LNCaP clone FGC (cell line): ENCODE data around the gene VMP1.
"Not testable (repeated sequence)": the region's sequence is repeated elsewhere in the genome, so short reads cannot be mapped to it uniquely, and the experiment has no call there.

ENCODE experiments used
- DNase-seq: peaks from one replicate; pipeline ENCODE4 v3.0.0-alpha.2; 2011; ENCODE audit warnings: low read depth
- H3K4me3 ChIP-seq: 2 replicates; pipeline ENCODE4 v1.5.1; 2011; ENCODE audit warnings: mild to moderate bottlenecking, low read depth, low read length, control low read depth
- TF ChIP-seq, protein P1 (sequence below): IDR thresholded peaks from 2 replicates; pipeline ENCODE4 v1.5.1; 2012; ENCODE audit warnings: mild to moderate bottlenecking; ENCODE audit not compliant: control insufficient read depth, insufficient read depth; ENCODE audit errors: extremely low read depth

Gene VMP1

DNA sequence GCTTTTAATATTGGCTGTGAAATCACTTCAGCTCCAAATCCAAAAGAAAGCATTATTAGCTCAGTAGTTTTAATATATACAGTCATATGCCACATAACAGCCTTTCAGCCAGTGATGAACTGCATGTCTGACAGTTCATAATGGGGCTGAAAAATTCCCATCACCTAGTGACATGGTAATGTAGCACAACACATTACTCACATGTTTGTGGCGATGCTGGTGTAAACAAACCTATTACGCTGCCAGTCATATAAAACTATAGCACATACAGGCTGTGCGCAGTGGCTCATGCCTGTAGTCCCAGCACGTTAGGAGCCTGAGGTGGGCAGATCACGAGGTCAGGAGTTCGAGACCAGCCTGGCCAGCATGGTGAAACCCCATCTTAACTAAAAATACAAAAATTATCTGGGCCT is 93.1 kb downstream of the VMP1 start:
- no peak for DNase-seq
- TF ChIP-seq, protein P1, sequence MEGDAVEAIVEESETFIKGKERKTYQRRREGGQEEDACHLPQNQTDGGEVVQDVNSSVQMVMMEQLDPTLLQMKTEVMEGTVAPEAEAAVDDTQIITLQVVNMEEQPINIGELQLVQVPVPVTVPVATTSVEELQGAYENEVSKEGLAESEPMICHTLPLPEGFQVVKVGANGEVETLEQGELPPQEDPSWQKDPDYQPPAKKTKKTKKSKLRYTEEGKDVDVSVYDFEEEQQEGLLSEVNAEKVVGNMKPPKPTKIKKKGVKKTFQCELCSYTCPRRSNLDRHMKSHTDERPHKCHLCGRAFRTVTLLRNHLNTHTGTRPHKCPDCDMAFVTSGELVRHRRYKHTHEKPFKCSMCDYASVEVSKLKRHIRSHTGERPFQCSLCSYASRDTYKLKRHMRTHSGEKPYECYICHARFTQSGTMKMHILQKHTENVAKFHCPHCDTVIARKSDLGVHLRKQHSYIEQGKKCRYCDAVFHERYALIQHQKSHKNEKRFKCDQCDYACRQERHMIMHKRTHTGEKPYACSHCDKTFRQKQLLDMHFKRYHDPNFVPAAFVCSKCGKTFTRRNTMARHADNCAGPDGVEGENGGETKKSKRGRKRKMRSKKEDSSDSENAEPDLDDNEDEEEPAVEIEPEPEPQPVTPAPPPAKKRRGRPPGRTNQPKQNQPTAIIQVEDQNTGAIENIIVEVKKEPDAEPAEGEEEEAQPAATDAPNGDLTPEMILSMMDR, result no peak

DNA sequence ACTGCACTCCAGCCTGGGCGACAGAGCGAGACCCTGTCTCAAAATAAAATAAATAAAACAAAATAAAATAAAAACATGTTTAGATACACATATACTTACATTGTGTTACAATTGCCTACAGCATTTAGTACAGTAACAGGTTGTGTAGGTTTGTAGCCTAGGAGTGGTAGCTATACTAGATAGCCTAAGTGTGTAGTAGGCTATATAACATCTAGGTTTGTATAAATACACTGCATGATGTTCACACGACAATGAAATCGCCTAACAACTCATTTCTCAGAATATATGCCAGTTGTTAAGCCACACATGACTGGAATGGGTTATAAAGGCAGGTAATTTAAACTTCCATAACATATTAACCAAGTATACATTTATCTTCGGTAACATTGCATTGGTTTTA is 94.7 kb downstream of the VMP1 start:
- H3K4me3 ChIP-seq, result no peak overlapping the region
- TF ChIP-seq, protein P1, result no peak
- no peak for DNase-seq

More for the DNA sequence above, 93.1 kb downstream of the VMP1 start:
- H3K4me3 ChIP-seq, result no peak overlapping the region

DNA sequence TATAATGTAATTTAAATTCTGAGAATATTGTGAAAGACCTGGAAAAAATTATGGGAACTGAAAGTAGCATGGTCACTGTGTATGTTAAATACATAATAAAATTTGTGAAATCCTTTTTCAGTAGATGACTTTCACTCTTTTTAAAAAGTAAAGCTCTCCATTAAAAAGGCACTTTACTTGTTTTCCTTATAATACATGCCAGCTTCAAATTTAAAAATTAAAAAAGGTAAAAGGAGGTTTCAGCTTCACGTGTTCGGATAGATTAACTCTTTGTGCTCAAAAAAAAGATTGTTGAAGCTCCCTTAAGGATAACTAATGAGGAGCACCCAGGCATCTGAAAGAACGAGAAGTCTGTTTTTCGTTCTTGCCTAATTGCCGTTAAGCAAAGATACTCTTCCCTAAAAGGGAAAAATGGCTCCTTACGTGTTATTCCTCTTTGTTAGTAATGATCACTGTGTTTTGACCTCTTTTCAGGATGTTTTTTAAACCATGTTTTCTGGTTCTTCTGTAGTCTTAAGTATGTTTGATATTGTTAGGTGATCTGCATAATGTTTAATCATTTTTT is 97.5 kb downstream of the VMP1 start:
- TF ChIP-seq, protein P1, result no peak
- no peak for DNase-seq
- H3K4me3 ChIP-seq, result no peak overlapping the region

DNA sequence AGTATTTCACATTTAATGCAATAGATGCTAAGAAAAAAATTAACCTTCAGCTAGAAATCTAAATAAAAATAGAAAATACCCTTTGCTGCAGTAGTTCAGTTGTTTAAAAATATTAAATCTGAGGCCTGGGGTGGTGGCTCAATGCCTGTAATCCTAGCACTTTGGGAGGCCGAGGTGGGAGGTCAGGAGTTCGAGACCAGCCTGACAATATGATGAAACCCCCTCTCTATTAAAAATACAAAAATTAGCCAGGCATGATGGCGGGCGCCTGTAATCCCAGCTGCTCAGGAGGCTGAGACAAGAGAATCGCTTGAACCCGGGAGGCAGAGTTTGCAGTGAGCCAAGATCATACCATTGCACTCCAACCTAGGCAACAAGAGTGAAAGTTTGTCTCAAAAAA is 98.9 kb downstream of the VMP1 start:
- DNase-seq, H3K4me3 ChIP-seq: not testable (repeated sequence)

DNA sequence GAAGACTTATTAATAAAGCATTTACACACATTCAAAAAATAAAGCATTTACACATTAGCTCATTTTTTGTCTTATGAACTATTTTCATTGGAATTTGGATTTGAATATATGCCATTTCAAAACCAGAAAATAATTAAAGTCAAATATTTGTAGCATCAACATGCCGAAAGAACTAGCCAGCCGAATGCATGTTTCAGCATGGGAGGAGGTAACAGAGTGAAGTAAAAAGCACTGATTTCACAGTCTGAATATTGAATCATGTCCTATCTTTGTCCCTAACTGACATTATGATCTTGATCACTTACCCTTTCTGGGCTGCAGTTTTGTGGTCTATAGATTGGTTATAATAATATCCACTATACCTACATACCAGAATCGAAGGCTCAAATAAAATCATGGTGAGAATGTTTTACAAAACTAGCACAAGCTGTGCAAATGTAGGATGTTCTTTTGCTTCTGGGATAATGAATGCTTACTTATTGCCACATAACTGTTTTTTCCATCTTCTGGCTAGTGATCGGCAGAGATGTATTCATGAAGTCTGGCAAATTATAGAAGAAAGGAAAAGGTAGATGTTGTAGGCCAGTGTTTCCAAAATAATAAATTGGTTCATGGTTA is 100.5 kb downstream of the VMP1 start:
- DNase-seq, result no peak
- TF ChIP-seq, protein P1, result no peak
- H3K4me3 ChIP-seq, result no peak overlapping the region

DNA sequence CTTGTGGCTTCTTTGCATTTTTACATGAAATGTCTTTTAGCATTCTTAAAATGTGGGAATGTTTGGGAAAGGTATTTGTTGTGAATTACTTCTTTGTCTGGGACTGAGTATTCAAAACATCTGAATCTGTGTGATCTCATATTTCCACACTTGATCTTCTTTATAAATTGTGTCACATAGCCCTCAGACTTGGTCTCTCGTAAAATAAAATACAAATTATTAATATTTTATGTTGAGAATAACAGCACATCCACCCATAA is 103.4 kb downstream of the VMP1 start:
- TF ChIP-seq, protein P1, result no peak
- no peak overlapping the region for H3K4me3 ChIP-seq
- DNase-seq, result no peak

DNA sequence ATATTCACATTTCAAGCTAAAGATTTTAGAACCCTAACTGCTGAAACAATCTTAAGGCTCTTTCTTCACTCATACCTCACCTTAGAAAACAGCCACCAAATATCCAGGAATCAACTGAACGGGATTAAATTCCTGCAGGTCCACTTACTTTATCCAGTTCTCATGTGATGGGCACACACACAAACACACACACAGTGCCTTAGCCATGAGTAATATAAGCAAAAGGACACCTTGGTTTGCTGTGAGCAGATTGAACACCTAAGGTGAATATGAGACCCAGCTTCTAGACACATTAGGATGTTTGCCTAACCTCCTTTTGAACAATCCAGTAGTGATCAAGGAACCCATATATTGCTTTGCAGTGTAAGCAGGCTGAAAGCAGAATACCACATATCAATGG is 103.8 kb downstream of the VMP1 start:
- DNase-seq, result no peak
- TF ChIP-seq, protein P1, result no peak
- no peak overlapping the region for H3K4me3 ChIP-seq

DNA sequence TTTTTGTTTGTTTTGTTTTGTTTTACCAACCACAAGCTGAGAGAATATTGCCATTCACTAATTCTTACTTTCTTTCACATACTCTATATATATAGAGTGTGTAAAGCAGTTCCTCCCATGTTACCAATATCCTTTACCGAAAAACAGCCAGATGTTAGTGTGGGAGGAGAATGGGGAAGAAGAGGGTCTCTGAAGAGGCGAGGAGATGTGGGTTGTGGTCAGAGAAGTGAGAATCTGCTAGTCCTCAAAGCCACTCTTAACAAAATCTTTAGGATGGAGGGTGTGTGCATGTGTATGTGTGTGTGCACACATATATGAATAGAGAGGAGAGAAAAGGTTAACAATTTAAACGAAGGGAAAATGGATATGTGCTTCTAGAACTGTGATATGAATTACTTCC is 104.7 kb downstream of the VMP1 start:
- no peak for DNase-seq
- no peak overlapping the region for H3K4me3 ChIP-seq
- TF ChIP-seq, protein P1, result no peak
